ENCODE data around the gene EXOC6B.
"Not testable (repeated sequence)": the region's sequence is repeated elsewhere in the genome, so short reads cannot be mapped to it uniquely, and the experiment has no call there.

EXOC6B gene

DNA sequence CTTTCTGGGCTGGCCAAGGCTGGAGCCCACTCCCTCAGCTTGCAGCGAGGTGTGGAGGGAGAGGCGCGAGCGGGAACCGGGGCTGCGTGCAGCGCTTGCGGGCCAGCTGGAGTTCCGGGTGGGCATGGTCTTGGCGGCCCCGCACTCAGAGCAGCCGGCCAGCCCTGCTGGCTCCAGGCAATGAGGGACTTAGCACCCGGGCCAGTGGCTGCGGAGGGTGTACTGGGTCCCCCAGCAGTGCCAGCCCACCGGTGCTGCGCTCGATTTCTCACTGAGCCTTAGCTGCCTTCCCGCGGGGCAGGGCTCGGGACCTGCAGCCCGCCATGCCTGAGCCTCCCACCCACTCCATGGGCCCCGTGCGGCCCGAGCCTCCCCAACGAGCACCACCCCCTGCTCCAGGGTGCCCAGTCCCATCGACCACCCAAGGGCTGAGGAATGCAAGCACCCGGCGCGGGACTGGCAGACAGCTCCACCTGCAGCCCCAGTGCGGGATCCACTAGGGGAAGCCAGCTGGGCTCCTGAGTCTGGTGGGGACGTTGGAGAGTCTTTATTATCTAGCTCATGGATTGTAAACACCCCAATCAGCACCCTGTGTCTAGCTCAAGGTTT is 404.0 kb downstream of the EXOC6B start:
- CTCF ChIA-PET; H3K36me3 ChIP-seq (ENCODE audit: control insufficient read depth in 2 of 2, insufficient read depth in 1 of 2, low read length in 2 of 2); H3K9me3 ChIP-seq (ENCODE audit: control insufficient read depth, insufficient read depth, low read depth, low read length); H3K4me3 ChIP-seq (ENCODE audit: low read depth, low read length); H3K4me1 ChIP-seq (ENCODE audit: control insufficient read depth, insufficient read depth, low read length); H3K27ac ChIP-seq (ENCODE audit: extremely low read depth, low read depth, low read length); POLR2A ChIA-PET: not testable (repeated sequence)

DNA sequence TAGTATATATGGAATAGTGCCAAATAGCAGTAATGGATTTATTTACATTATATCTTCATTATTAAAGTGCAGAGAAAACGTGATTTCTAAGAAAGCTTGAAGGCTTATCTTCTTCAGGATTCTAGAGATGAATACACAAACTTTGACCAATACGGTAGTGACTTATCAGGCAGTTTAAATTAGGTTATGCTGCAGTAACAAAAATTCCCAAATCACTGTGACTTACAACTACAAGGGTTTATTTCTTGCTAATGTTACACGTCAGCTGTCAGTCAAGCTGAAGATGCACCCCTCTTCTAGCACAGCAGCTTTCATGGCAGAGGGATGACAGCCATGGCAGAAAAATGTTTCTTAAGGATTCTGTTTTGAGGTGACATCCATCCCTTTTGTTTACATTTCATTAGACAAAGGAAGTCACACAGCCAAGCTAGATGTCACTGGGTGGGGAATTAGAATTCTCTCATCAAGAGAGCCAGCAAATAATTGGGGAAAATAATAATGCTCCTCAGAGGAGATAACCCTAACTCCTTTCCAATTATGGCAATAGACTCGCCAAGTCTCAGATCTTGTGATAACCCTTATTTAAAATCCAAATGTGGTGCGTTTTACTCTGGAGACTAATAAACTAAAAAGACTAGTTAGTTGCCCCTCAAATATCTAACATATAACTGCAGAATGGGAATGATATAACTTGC is 409.9 kb downstream of the EXOC6B start:
- POLR2A ChIA-PET: no interaction called here
- CTCF ChIA-PET: interaction anchor here (0.9 kb wide), 1 partner anchor 70 kb away, joined by 3 read pairs; no protein-coding TSS in a partner anchor
- H3K27ac ChIP-seq (ENCODE audit: extremely low read depth, low read depth, low read length): no peak overlapping the region
- H3K4me1 ChIP-seq (ENCODE audit: control insufficient read depth, insufficient read depth, low read length): no peaks in the 10 kb centered on the region
- H3K9me3 ChIP-seq (ENCODE audit: control insufficient read depth, insufficient read depth, low read depth, low read length): no peaks in the 10 kb centered on the region
- H3K36me3 ChIP-seq (ENCODE audit: control insufficient read depth in 2 of 2, insufficient read depth in 1 of 2, low read length in 2 of 2): no peaks in the 10 kb centered on the region
- no peak for TF ChIP-seq MYNN (tag by site-specific recombination; IDR thresholded peaks at IDR 0.05; ENCODE audit: borderline replicate concordance)
- TF ChIP-seq ZNF571 (tag by site-specific recombination; IDR thresholded peaks at IDR 0.05): no peak
- TF ChIP-seq ZNF133 (tag by site-specific recombination; IDR thresholded peaks at IDR 0.05): no peak
- TF ChIP-seq ZBTB20 (tag by site-specific recombination; IDR thresholded peaks at IDR 0.05): no peak
- TF ChIP-seq ZNF514 (tag by site-specific recombination; IDR thresholded peaks at IDR 0.05): no peak
- TF ChIP-seq ZNF707 (tag by site-specific recombination; IDR thresholded peaks at IDR 0.05): no peak
- TF ChIP-seq, protein P1, sequence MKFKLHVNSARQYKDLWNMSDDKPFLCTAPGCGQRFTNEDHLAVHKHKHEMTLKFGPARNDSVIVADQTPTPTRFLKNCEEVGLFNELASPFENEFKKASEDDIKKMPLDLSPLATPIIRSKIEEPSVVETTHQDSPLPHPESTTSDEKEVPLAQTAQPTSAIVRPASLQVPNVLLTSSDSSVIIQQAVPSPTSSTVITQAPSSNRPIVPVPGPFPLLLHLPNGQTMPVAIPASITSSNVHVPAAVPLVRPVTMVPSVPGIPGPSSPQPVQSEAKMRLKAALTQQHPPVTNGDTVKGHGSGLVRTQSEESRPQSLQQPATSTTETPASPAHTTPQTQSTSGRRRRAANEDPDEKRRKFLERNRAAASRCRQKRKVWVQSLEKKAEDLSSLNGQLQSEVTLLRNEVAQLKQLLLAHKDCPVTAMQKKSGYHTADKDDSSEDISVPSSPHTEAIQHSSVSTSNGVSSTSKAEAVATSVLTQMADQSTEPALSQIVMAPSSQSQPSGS (tag by site-specific recombination; IDR thresholded peaks at IDR 0.05; ENCODE audit: low read depth): no peak
- no peak for TF ChIP-seq GLI2 (tag by site-specific recombination; IDR thresholded peaks at IDR 0.05; ENCODE audit: borderline replicate concordance, low read depth)
- no peak for TF ChIP-seq ZNF555 (tag by site-specific recombination; conservative IDR thresholded peaks at IDR 0.05)
- TF ChIP-seq ZSCAN18 (tag by site-specific recombination; IDR thresholded peaks at IDR 0.05): no peak
- no peak overlapping the region for H3K4me3 ChIP-seq (ENCODE audit: low read depth, low read length)

DNA sequence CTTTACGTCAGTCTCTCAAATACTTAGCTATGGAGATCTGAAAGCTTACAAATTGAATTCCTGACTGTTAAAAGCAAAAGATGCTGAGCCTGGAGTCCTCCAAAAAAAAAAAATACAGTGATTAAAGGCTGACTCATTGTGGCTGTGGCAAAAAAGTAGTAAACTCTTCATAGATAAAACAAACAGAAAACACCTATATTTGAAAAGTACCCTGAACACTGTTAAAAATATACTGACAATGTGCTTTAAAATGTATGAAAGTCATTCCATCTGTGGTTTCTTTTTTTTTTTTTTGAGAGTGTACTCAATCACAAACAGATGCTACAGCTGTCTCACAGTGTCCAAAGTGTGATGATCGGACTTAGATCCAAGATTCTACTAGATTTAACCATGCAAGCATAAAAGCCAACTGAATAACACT is 410.6 kb downstream of the EXOC6B start:
- H3K4me1 ChIP-seq (ENCODE audit: control insufficient read depth, insufficient read depth, low read length): no peaks in the 10 kb centered on the region

DNA sequence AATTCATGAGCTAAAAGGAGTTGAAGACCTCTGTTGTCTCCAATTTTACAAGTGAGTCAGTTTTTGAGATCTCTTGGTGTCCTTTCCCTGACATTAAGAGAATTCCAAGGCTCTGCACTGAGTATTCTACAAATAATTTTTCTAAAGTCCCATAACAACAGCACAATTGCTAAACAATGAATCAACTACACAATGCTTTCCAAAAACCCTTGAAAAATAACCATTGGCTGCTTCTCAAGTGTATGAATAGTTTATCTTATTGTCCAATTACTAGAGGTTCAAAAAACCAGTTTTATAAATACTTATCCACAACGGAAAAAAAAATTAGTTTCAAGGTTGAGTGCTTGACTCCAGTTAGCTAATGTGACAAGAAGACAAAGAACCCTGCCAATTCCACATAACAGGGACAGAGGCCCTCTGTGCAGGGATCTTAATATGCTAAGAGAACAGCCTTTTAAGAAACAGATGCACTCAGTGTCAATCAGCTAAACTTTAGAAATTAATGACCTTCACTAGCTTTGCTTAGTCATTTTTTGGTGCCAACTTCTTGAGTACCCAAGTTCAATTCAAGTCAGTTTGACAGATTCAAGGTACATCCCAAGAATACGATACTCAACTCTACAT is 411.6 kb downstream of the EXOC6B start:
- POLR2A ChIA-PET: no interaction called here
- TF ChIP-seq ZNF140 (tag by site-specific recombination; IDR thresholded peaks at IDR 0.05): no peak
- TF ChIP-seq BCL11B (tag by site-specific recombination; IDR thresholded peaks at IDR 0.05; ENCODE audit: low read depth): no peak
- no peak for TF ChIP-seq ZNF48 (tag by site-specific recombination; IDR thresholded peaks at IDR 0.05)
- no peak for TF ChIP-seq ZXDB (tag by site-specific recombination; IDR thresholded peaks at IDR 0.05)
- TF ChIP-seq GLI4 (tag by site-specific recombination; IDR thresholded peaks at IDR 0.05): no peak
- CTCF ChIA-PET: interaction anchor here (0.6 to 0.7 kb wide), 3 partner anchors 90 to 541 kb away, joined by 3 to 5 read pairs (median 3); no protein-coding TSS in a partner anchor
- H3K4me1 ChIP-seq (ENCODE audit: control insufficient read depth, insufficient read depth, low read length): no peaks in the 10 kb centered on the region
- no peak overlapping the region for H3K4me3 ChIP-seq (ENCODE audit: low read depth, low read length)
- H3K27ac ChIP-seq (ENCODE audit: extremely low read depth, low read depth, low read length): no peak overlapping the region
- no peaks in the 10 kb centered on the region for H3K36me3 ChIP-seq (ENCODE audit: control insufficient read depth in 2 of 2, insufficient read depth in 1 of 2, low read length in 2 of 2)
- no peaks in the 10 kb centered on the region for H3K9me3 ChIP-seq (ENCODE audit: control insufficient read depth, insufficient read depth, low read depth, low read length)

More for the DNA sequence above, 410.6 kb downstream of the EXOC6B start:
- ChIA-PET POLR2A (no interaction called here), CTCF (interaction anchor here (0.7 to 0.9 kb wide), 2 partner anchors 69 to 190 kb away, joined by 3 read pairs; no protein-coding TSS in a partner anchor)
- H3K9me3 ChIP-seq (ENCODE audit: control insufficient read depth, insufficient read depth, low read depth, low read length): no peaks in the 10 kb centered on the region
- H3K27ac ChIP-seq (ENCODE audit: extremely low read depth, low read depth, low read length): no peak overlapping the region
- no peak overlapping the region for H3K4me3 ChIP-seq (ENCODE audit: low read depth, low read length)
- no peak for TF ChIP-seq BCL11B (tag by site-specific recombination; IDR thresholded peaks at IDR 0.05; ENCODE audit: low read depth)
- TF ChIP-seq REPIN1 (tag by site-specific recombination; IDR thresholded peaks at IDR 0.05; ENCODE audit: low read depth): no peak
- TF ChIP-seq ZNF473 (tag by site-specific recombination; IDR thresholded peaks at IDR 0.05): no peak
- TF ChIP-seq ZNF132 (tag by site-specific recombination; IDR thresholded peaks at IDR 0.05; ENCODE audit: borderline replicate concordance): no peak
- no peak for TF ChIP-seq ZNF747 (tag by site-specific recombination; IDR thresholded peaks at IDR 0.05)
- no peak for TF ChIP-seq ZNF311 (tag by site-specific recombination; IDR thresholded peaks at IDR 0.05; ENCODE audit: borderline replicate concordance)
- TF ChIP-seq ZNF433 (tag by site-specific recombination; IDR thresholded peaks at IDR 0.05; ENCODE audit: low read depth): no peak
- H3K36me3 ChIP-seq (ENCODE audit: control insufficient read depth in 2 of 2, insufficient read depth in 1 of 2, low read length in 2 of 2): no peaks in the 10 kb centered on the region
